ENCODE data around the gene PDCD1LG2.

DNA sequence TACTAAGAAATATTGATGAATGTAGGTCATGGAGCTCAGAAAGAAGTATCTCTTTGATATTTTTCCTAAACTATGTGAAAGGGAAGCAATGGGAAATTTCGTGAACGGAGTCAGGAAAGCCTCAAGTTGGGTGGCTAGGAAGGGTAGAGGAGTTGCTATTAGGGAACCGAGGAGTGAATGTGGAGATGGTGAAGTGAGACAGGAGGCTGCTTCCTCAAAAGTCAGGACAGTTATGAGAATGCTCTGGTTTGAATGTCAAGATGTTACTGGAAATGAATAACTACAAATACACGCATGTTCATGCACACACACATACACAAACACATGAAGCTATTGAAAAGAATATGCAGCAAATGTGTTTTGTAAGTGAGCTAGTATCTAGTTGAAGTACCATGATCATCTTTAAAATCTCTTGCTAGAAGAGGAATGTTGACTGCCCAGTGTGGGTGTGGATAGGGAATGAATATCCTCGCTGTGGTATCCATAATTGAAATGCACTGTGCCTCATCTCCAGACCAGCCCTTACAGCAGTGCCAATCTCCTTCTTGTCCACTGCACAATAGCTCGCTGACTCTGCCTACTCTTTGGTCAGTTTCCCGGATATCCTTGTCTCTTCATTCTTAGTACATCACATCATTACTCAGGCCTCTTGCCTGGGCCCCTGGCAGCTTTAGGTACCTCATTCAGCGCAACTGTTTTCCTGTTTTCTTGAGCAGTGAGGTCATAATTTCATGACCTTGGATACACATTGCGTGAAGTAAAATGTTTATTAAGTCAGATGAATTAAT lies 21.9 kb upstream of the PDCD1LG2 start:
- TF ChIP-seq, protein P1, sequence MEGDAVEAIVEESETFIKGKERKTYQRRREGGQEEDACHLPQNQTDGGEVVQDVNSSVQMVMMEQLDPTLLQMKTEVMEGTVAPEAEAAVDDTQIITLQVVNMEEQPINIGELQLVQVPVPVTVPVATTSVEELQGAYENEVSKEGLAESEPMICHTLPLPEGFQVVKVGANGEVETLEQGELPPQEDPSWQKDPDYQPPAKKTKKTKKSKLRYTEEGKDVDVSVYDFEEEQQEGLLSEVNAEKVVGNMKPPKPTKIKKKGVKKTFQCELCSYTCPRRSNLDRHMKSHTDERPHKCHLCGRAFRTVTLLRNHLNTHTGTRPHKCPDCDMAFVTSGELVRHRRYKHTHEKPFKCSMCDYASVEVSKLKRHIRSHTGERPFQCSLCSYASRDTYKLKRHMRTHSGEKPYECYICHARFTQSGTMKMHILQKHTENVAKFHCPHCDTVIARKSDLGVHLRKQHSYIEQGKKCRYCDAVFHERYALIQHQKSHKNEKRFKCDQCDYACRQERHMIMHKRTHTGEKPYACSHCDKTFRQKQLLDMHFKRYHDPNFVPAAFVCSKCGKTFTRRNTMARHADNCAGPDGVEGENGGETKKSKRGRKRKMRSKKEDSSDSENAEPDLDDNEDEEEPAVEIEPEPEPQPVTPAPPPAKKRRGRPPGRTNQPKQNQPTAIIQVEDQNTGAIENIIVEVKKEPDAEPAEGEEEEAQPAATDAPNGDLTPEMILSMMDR (IDR thresholded peaks at IDR 0.05) = no peak
- TF ChIP-seq POLR2A (IDR thresholded peaks at IDR 0.05) = no peak

Measured in ovary (tissue), 3 donors.